Body of pancreas (tissue), 4 donors: ENCODE data around the gene NEB. TPM values are rescaled to one million over a fixed set of nuclear protein-coding genes. Genes with fewer than 3 reads are reported as not detected.
"Not testable (repeated sequence)": the region's sequence is repeated elsewhere in the genome, so short reads cannot be mapped to it uniquely, and the experiment has no call there.

Experiments used
- ATAC-seq: fragments of 150-250 bp; one replicate; pipeline ENCODE4 v1.9.1; 2016
- DNase-seq, 4 donors: peaks; one replicate each; pipeline ENCODE4 v3.0.0-alpha.2; 2019
- H3K27ac ChIP-seq, 4 donors: fragments of 200-600 bp; sonication (generic); 1 replicate in 3 of 4; 2 replicates in 1 of 4; pipeline versions ENCODE4 v1.5.1 to v1.6.1; 2016 to 2019; ENCODE audit warnings: mild to moderate bottlenecking in 1 of 4, mixed read lengths in 1 of 4, moderate library complexity in 1 of 4
- H3K27me3 ChIP-seq, 2 donors: fragments of 200-600 bp; sonication (generic); one replicate each; pipeline ENCODE4 v1.6.0; 2016; ENCODE audit warnings: mild to moderate bottlenecking in 1 of 2
- H3K36me3 ChIP-seq, 2 donors: fragments of 200-600 bp; sonication (generic); replicated peaks in 1 of 2; 2 replicates each; pipeline ENCODE4 v1.5.1; 2016; ENCODE audit warnings: low read depth in 2 of 2; ENCODE audit not compliant: insufficient read depth in 1 of 2
- H3K4me1 ChIP-seq: fragments of 200-600 bp; sonication (generic); one replicate; pipeline ENCODE4 v1.6.0; 2016
- H3K4me3 ChIP-seq, 2 donors: fragments of 200-600 bp; sonication (generic); 1 replicate in 1 of 2; 2 replicates in 1 of 2; pipeline ENCODE4 v1.5.1; 2016 to 2019
- H3K9me3 ChIP-seq, 3 donors: fragments of 200-600 bp; sonication (generic); 1 replicate in 2 of 3; 2 replicates in 1 of 3; pipeline ENCODE4 v1.5.1; 2016
- POLR2A ChIP-seq, 3 donors: fragments of 450-650 bp; IDR thresholded peaks; one replicate each; pipeline ENCODE4 v1.6.1; 2016; ENCODE audit warnings: antibody characterized with exemption in 3 of 3, mild to moderate bottlenecking in 2 of 3
- WGBS, 2 donors: methylation state at CpG; one replicate each; pipeline ENCODE4 v1.1.5; 2017; 5-methylcytosine and 5-hydroxymethylcytosine counted together
- intact Hi-C: fragments of 100-400 bp; cut with DNase I; formaldehyde crosslinking; loops from one replicate; pipeline ENCODE4 v1.15.1; 2023
- total RNA-seq, 2 donors: library from RNA; depleted of rRNA; stranded (reverse); fragments of >200 nt; gene quantifications; one replicate each; pipeline ENCODE4 v1.1.0, GENCODE V29; 2016
- TF ChIP-seq, protein P1 (sequence below), 7 experiments: fragments of 450-650 bp in 4 of 7; fragments of 200-600 bp in 3 of 7; sonication (generic) in 3 of 7; IDR thresholded peaks; one replicate each; pipeline ENCODE4 v1.5.1; 2016 to 2019; ENCODE audit warnings: antibody characterized with exemption in 7 of 7

The NEB gene
- total RNA-seq, 2 donors from 2014 or later: 2.3 to 3.9 TPM

DNA sequence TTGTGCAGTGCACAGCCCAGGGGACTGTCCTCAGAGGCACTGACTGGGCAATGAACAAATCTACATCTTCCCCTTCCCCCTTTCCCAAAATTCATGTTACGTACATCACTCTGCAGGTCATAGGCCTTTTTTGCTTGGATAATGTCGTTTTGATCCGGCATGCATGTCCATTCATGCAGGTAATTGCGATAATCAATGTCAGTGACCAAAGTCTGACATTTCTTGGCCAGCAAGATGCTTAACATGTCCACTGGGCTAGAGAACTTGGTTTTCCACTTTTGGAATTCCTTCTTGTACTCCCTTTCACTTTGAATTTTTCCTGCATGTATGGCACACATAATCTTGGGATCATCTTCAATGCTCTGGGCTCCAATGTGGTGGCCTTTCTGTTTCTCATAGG is 124.6 kb downstream of the NEB start:
- 88 to 90% methylated on average over 4 of the region's 4 CpGs for WGBS, 2 donors
- DNase-seq (no peak), ATAC-seq (no peak)
- Histone ChIP-seq H3K4me3 (no peak overlapping the region), H3K27ac (no peak overlapping the region), H3K9me3 (no peaks in the 10 kb centered on the region), H3K27me3 (no peaks in the 10 kb centered on the region), H3K4me1 (no peaks in the 10 kb centered on the region), H3K36me3 (no peaks in the 10 kb centered on the region)
- TF ChIP-seq, protein P1, sequence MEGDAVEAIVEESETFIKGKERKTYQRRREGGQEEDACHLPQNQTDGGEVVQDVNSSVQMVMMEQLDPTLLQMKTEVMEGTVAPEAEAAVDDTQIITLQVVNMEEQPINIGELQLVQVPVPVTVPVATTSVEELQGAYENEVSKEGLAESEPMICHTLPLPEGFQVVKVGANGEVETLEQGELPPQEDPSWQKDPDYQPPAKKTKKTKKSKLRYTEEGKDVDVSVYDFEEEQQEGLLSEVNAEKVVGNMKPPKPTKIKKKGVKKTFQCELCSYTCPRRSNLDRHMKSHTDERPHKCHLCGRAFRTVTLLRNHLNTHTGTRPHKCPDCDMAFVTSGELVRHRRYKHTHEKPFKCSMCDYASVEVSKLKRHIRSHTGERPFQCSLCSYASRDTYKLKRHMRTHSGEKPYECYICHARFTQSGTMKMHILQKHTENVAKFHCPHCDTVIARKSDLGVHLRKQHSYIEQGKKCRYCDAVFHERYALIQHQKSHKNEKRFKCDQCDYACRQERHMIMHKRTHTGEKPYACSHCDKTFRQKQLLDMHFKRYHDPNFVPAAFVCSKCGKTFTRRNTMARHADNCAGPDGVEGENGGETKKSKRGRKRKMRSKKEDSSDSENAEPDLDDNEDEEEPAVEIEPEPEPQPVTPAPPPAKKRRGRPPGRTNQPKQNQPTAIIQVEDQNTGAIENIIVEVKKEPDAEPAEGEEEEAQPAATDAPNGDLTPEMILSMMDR (IDR thresholded peaks at IDR 0.05): no peak
- no peak for TF ChIP-seq POLR2A (IDR thresholded peaks at IDR 0.05)
- intact Hi-C loops: no loop called here

DNA sequence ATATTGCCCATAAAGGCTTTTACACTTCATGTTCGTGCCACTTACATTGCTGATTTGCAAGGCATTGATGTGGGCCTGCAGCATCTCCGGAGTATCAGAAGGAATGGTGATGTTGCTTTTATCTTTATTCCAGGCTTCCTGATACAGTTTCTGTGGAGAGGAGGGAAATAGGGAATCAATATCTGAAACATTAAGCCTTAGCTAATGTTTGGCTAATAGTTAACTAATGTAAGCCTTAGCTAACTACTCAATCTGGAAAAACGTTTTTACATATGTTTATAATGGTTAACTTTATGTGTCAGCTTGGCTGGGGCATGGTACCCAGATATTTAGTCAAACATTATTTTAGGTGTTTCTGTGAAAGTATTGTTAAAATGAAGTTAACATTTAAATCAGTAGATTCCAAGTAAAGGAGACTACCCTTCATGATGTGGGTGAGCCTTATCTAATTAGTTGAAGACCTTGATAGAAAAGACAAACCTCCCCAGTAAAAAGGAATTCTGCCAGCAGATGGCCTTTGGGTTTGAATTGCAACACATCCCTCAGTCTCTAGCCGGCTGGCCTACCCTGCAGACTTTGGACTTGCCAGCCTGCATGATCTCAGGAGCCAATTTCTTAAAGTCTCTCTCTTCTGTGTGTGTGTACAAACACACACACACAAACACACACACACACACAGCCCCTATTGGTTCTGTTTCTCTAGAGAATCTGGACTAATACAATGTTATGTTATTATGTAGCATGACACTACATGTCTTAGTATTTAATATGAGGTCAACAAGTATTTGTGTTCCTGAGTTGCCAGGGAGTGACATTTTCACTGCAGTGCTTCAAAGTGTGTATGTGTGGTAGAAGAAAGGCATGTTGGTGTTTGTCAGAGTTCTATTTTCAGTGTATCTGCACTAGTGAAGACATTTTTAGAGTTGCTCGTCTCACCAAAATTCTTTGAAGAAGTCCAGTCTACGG is 126.5 kb downstream of the NEB start:
- H3K27ac ChIP-seq, H3K9me3 ChIP-seq, H3K36me3 ChIP-seq, H3K4me1 ChIP-seq, H3K4me3 ChIP-seq, DNase-seq, intact Hi-C loops, ATAC-seq, H3K27me3 ChIP-seq: not testable (repeated sequence)
- 80% methylated on average over 1 of the region's 6 CpGs; no CpG with 5 or more reads in 1 of the 2 donors for WGBS, 2 donors

DNA sequence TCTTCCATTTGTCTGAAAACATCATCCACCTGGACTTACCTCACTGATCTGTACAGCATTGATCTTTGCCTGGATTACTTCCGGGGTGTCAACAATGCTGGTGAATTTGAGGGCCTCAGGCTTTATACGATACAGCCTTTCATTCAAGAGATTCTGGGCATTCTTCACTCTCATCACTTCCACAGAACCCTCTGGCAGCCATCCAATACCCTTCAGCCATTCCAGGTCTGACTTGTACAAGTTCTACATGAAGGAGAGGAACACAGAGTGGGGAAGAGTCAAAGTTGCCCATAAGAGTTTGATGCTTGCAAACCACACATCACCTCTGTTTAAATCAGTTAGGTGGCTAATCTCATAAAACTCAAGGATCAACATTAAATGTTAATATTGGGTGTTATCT is 130.7 kb downstream of the NEB start:
- ATAC-seq, intact Hi-C loops, H3K27ac ChIP-seq, H3K36me3 ChIP-seq, H3K4me3 ChIP-seq, H3K4me1 ChIP-seq, H3K9me3 ChIP-seq, H3K27me3 ChIP-seq: not testable (repeated sequence)
- WGBS, 2 donors: 80% methylated on average over 1 of the region's 2 CpGs; no CpG with 5 or more reads in 1 of the 2 donors
- peak in 3 of 4 donors; percentile 10 to 35 (median 15) for DNase-seq

DNA sequence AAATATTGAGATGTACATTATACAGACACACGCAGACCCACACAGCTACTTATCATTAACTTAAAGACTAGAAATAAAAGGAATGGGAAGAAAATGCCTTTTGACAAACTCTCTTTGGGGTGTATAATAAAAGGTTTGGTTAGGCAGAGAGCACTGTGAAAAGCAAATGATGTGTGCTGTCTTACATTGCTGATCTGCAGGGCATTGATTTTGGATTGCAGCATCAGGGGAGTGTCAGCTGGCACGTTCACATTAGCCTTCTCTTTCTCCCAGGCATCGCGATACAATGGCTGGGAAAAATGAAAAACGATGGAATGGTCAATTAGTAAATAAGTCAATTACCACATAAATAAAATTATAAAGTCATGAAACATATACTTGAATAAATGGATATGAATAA is 131.9 kb downstream of the NEB start:
- H3K4me3 ChIP-seq, H3K4me1 ChIP-seq, intact Hi-C loops, ATAC-seq, H3K9me3 ChIP-seq, H3K36me3 ChIP-seq, H3K27me3 ChIP-seq, DNase-seq, H3K27ac ChIP-seq: not testable (repeated sequence)
- WGBS, 2 donors: no CpG with 5 or more reads among the region's 5 CpGs

DNA sequence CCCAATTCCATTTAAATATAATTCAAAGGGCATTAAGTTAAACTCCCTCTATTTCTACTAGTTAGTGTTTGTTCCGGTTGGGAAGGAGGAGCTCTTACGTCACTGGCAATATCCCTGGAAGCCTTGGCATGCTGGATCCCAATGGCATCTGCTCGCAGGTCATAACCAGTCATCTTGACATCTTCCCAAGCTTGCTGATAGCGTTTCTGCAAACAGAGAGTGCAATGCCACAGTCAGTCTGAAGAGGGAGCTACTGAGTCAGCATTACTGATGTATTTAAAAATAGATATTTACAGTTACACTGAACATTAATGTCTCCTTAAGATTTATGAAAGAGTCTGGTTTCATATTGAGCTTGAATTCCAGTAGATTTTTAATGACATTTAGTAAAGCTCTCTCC is 132.5 kb downstream of the NEB start:
- WGBS, 2 donors: no CpG with 5 or more reads among the region's 4 CpGs
- H3K36me3 ChIP-seq, H3K4me1 ChIP-seq, H3K4me3 ChIP-seq, H3K9me3 ChIP-seq, H3K27ac ChIP-seq, DNase-seq, intact Hi-C loops, H3K27me3 ChIP-seq: not testable (repeated sequence)
- ATAC-seq: peak; percentile 35

DNA sequence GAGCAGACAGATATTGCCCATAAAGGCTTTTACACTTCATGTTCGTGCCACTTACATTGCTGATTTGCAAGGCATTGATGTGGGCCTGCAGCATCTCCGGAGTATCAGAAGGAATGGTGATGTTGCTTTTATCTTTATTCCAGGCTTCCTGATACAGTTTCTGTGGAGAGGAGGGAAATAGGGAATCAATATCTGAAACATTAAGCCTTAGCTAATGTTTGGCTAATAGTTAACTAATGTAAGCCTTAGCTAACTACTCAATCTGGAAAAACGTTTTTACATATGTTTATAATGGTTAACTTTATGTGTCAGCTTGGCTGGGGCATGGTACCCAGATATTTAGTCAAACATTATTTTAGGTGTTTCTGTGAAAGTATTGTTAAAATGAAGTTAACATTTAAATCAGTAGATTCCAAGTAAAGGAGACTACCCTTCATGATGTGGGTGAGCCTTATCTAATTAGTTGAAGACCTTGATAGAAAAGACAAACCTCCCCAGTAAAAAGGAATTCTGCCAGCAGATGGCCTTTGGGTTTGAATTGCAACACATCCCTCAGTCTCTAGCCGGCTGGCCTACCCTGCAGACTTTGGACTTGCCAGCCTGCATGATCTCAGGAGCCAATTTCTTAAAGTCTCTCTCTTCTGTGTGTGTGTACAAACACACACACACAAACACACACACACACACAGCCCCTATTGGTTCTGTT is 137.2 kb downstream of the NEB start:
- no CpG with 5 or more reads among the region's 4 CpGs for WGBS, 2 donors
- intact Hi-C loops, ATAC-seq: not testable (repeated sequence)

DNA sequence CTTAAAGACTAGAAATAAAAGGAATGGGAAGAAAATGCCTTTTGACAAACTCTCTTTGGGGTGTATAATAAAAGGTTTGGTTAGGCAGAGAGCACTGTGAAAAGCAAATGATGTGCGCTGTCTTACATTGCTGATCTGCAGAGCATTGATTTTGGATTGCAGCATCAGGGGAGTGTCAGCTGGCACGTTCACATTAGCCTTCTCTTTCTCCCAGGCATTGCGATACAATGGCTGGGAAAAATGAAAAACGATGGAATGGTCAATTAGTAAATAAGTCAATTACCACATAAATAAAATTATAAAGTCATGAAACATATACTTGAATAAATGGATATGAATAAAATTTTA is 142.4 kb downstream of the NEB start:
- DNase-seq, intact Hi-C loops, H3K9me3 ChIP-seq, H3K4me3 ChIP-seq, H3K36me3 ChIP-seq, H3K27ac ChIP-seq, H3K27me3 ChIP-seq, ATAC-seq, H3K4me1 ChIP-seq: not testable (repeated sequence)
- WGBS, 2 donors: 41 to 44% methylated on average over 4 of the region's 4 CpGs

More for the DNA sequence above, 137.2 kb downstream of the NEB start:
- not testable (repeated sequence) for H3K9me3 ChIP-seq, H3K27ac ChIP-seq, H3K4me3 ChIP-seq, DNase-seq, H3K4me1 ChIP-seq, H3K27me3 ChIP-seq, H3K36me3 ChIP-seq
